HepG2 (cell line): Measurements from ENCODE around the gene TPO. TPM values are rescaled to one million over a fixed set of nuclear protein-coding genes. Genes with fewer than 3 reads are reported as not detected.

ENCODE experiments used
- ATAC-seq: fragments of 200-7000 bp; cut with Tn5 transposase; 3 replicates; pipeline ENCODE4 v1.9.1; 2020; ENCODE audit warnings: mild to moderate bottlenecking, moderate library complexity
- BruUV-seq: library from RNA; stranded (reverse); fragments of 400-500 nt; replicated peaks from 2 replicates; lab custom pipeline; 2021; lab: Mats Ljungman, UMichigan
- CTCF ChIA-PET: fragments of 300-600 bp; formaldehyde crosslinking; extraction: SDS; loops from one replicate; lab custom pipeline; 2021; ENCODE audit warnings: low total read pairs, inconsistent platforms, low intra/inter-chr PET ratio; lab: Yijun Ruan, JAX
- POLR2A ChIA-PET: fragments of 350-600 bp; sonication (Branson Sonifier 250); formaldehyde crosslinking; loops from one replicate; lab custom pipeline; 2020; ENCODE audit warnings: antibody characterized with exemption, inconsistent platforms; lab: Yijun Ruan, JAX
- DNase-seq: peaks from one replicate; pipeline ENCODE4 v3.0.0-alpha.2; 2015; ENCODE audit warnings: low spot score
- FAIRE-seq: peaks from 3 replicates; lab custom pipeline; 2011; peaks lifted over from hg19 to GRCh38; lab: Jason Lieb, UNC
- H2AFZ ChIP-seq: one replicate; pipeline ENCODE4 v1.6.1; 2011; ENCODE audit warnings: low read length, inconsistent platforms
- H3K27ac ChIP-seq: fragments of 300-600 bp; 3 replicates; pipeline ENCODE4 v1.8.0; 2011; ENCODE audit warnings: mixed run types, mild to moderate bottlenecking, mixed read lengths, low read length, inconsistent platforms; ENCODE audit not compliant: insufficient read depth; ENCODE audit errors: extremely low read length
- H3K27me3 ChIP-seq, 2 experiments: fragments of 200-600 bp in 1 of 2; 2 replicates in 1 of 2; 3 replicates in 1 of 2; pipeline versions ENCODE4 v1.6.0 to v1.8.0; 2011; ENCODE audit warnings: low read length in 2 of 2, mild to moderate bottlenecking in 2 of 2, moderate library complexity in 2 of 2, inconsistent platforms in 1 of 2; ENCODE audit not compliant: insufficient read depth in 2 of 2, control insufficient read depth in 1 of 2
- H3K36me3 ChIP-seq, 2 experiments: fragments of 200-600 bp in 1 of 2; replicated peaks in 1 of 2; 2 replicates in 1 of 2; 3 replicates in 1 of 2; pipeline versions ENCODE4 v1.5.1 to v1.8.0; 2011; ENCODE audit warnings: low read length in 2 of 2, inconsistent platforms in 1 of 2; ENCODE audit not compliant: insufficient read depth in 2 of 2, control insufficient read depth in 1 of 2
- H3K4me1 ChIP-seq: 2 replicates; pipeline ENCODE4 v1.5.1; 2012; ENCODE audit warnings: low read length, inconsistent platforms; ENCODE audit not compliant: insufficient read depth
- H3K4me2 ChIP-seq: 2 replicates; pipeline ENCODE4 v1.6.0; 2011; ENCODE audit warnings: low read depth, low read length, inconsistent platforms
- H3K4me3 ChIP-seq, 3 experiments: fragments of 200-600 bp in 1 of 3; sonication (generic), shearing (Covaris generic) in 1 of 3; replicated peaks in 1 of 3; 2 replicates each; pipeline ENCODE4 v1.5.1; 2011 to 2016; ENCODE audit warnings: low read length in 3 of 3, inconsistent platforms in 2 of 3, low read depth in 2 of 3, mild to moderate bottlenecking in 2 of 3, control low read depth in 1 of 3, mixed read lengths in 1 of 3; ENCODE audit not compliant: insufficient read depth in 1 of 3
- H3K79me2 ChIP-seq: one replicate; pipeline ENCODE4 v1.6.1; 2011; ENCODE audit warnings: low read length, inconsistent platforms; ENCODE audit not compliant: insufficient read depth
- H3K9ac ChIP-seq: 2 replicates; pipeline ENCODE4 v1.6.0; 2011; ENCODE audit warnings: mild to moderate bottlenecking, low read depth, low read length, inconsistent platforms; ENCODE audit not compliant: insufficient read depth
- H3K9me3 ChIP-seq: 2 replicates; pipeline ENCODE4 v1.5.1; 2012; ENCODE audit warnings: mild to moderate bottlenecking, low read length
- H4K20me1 ChIP-seq: 2 replicates; pipeline ENCODE4 v1.6.0; 2011; ENCODE audit warnings: inconsistent platforms, mild to moderate bottlenecking, low read length, moderate library complexity; ENCODE audit not compliant: insufficient read depth
- EED ChIP-seq: sonication (generic); formaldehyde crosslinking; IDR thresholded peaks from 2 replicates; pipeline ENCODE4 v1.5.0; 2020; ENCODE audit warnings: mild to moderate bottlenecking, missing genetic modification reagents
- FOXA1 ChIP-seq, 2 experiments: fragments of 450-650 bp in 1 of 2; sonication (generic) in 1 of 2; formaldehyde crosslinking in 1 of 2; IDR thresholded peaks; 2 replicates each; pipeline versions ENCODE4 v1.4.0 to v1.6.1; 2016 to 2020; ENCODE audit warnings: missing genetic modification reagents in 1 of 2
- KLF13 ChIP-seq: sonication (generic); formaldehyde crosslinking; IDR thresholded peaks from 2 replicates; pipeline ENCODE4 v1.4.0; 2020; ENCODE audit warnings: mild to moderate bottlenecking, missing genetic modification reagents
- KMT2B ChIP-seq: IDR thresholded peaks from 2 replicates; pipeline ENCODE4 v1.6.1; 2016; ENCODE audit warnings: missing genetic modification reagents, missing compliant biosample characterization
- MED1 ChIP-seq: sonication (generic); formaldehyde crosslinking; IDR thresholded peaks from 2 replicates; pipeline ENCODE4 v1.4.0; 2020; ENCODE audit warnings: missing genetic modification reagents
- NFIC ChIP-seq: IDR thresholded peaks from 2 replicates; pipeline ENCODE4 v1.6.1; 2012; ENCODE audit warnings: mild to moderate bottlenecking, low read length, inconsistent platforms
- NFRKB ChIP-seq: fragments of 450-650 bp; IDR thresholded peaks from 2 replicates; pipeline ENCODE4 v1.6.1; 2017
- PRPF4 ChIP-seq: fragments of 200-400 bp; formaldehyde crosslinking; IDR thresholded peaks from 2 replicates; pipeline ENCODE4 v1.6.1; 2016; ENCODE audit warnings: low read length, low read depth; ENCODE audit not compliant: poor library complexity, severe bottlenecking
- SRF ChIP-seq: IDR thresholded peaks from 2 replicates; pipeline ENCODE4 v1.6.1; 2011; ENCODE audit warnings: mild to moderate bottlenecking, low read depth, low read length, moderate library complexity
- TRIM24 ChIP-seq: sonication (generic); formaldehyde crosslinking; IDR thresholded peaks from 2 replicates; pipeline ENCODE4 v1.8.0; 2022; ENCODE audit warnings: mild to moderate bottlenecking, missing genetic modification reagents
- ZNF160 ChIP-seq: sonication (generic); formaldehyde crosslinking; IDR thresholded peaks from 2 replicates; pipeline ENCODE4 v1.8.0; 2022; ENCODE audit warnings: mild to moderate bottlenecking, inconsistent platforms, missing genetic modification reagents
- ZNF232 ChIP-seq: sonication (generic); formaldehyde crosslinking; IDR thresholded peaks from 2 replicates; pipeline ENCODE4 v1.4.0; 2020; ENCODE audit warnings: missing genetic modification reagents, borderline replicate concordance
- ZNF510 ChIP-seq: sonication (generic); formaldehyde crosslinking; IDR thresholded peaks from 2 replicates; pipeline ENCODE4 v1.4.0; 2020; ENCODE audit warnings: low read depth, mild to moderate bottlenecking, missing genetic modification reagents
- ZNF816 ChIP-seq: sonication (generic); formaldehyde crosslinking; IDR thresholded peaks from 2 replicates; pipeline ENCODE4 v1.8.0; 2022; ENCODE audit warnings: missing genetic modification reagents, mild to moderate bottlenecking, borderline replicate concordance
- WGBS: methylation state at CpG from one replicate; pipeline ENCODE4 v1.1.6; 2017; ENCODE audit warnings: low lambda C conversion rate; 5-methylcytosine and 5-hydroxymethylcytosine counted together
- in situ Hi-C: cut with HindIII; loops from 2 replicates; pipeline ENCODE4 v1.10.0; 2017; ENCODE audit warnings: low pct_unique_long_range_greater_than_20kb; ENCODE audit not compliant: extremely low pct_ligation_motif_present
- intact Hi-C: fragments of 100-400 bp; cut with micrococcal nuclease; formaldehyde crosslinking; loops from one replicate; pipeline ENCODE4 v1.10.0; 2022; ENCODE audit not compliant: unreplicated experiment
- polyA plus RNA-seq, 8 experiments: library from polyadenylated mRNA; depleted of rRNA in 3 of 8; stranded (reverse) in 7 of 8; unstranded in 1 of 8; fragments of >200 nt; fragmentation: Illumina TruSeq in 4 of 8; extraction: Trizol in 4 of 8; gene quantifications; 2 replicates each; pipeline versions ENCODE4 v1.2.1 to v1.2.3, GENCODE V29; 2011 to 2016; ENCODE audit warnings: low read depth in 4 of 8, missing spikeins in 1 of 8, mixed read lengths in 1 of 8; ENCODE audit not compliant: insufficient read depth in 1 of 8
- total RNA-seq, 5 experiments: library from RNA; depleted of rRNA; stranded (reverse); fragments of >200 nt; fragmentation: Illumina TruSeq; extraction: Trizol; gene quantifications; 2 replicates each; pipeline ENCODE4 v1.2.3, GENCODE V29; 2016; ENCODE audit warnings: low read depth in 1 of 5
- TF ChIP-seq, protein P1 (sequence below): sonication (generic); formaldehyde crosslinking; IDR thresholded peaks from 2 replicates; pipeline ENCODE4 v1.4.0; 2020; ENCODE audit warnings: missing genetic modification reagents, borderline replicate concordance
- TF ChIP-seq, protein P2 (sequence below): IDR thresholded peaks from 2 replicates; pipeline ENCODE4 v1.6.1; 2018; ENCODE audit warnings: missing genetic modification reagents
- TF ChIP-seq, protein P3 (sequence below): sonication (generic); formaldehyde crosslinking; IDR thresholded peaks from 2 replicates; pipeline ENCODE4 v1.4.0; 2020; ENCODE audit warnings: mild to moderate bottlenecking, missing genetic modification reagents
- TF ChIP-seq, protein P4 (sequence below): IDR thresholded peaks from 2 replicates; pipeline ENCODE4 v1.6.1; 2016

TPO gene
- total and polyA plus RNA-seq, 2 of the 13 experiments (the other 11 are each of a cell fraction or from before 2014, with no cell fraction given), result not detected

DNA sequence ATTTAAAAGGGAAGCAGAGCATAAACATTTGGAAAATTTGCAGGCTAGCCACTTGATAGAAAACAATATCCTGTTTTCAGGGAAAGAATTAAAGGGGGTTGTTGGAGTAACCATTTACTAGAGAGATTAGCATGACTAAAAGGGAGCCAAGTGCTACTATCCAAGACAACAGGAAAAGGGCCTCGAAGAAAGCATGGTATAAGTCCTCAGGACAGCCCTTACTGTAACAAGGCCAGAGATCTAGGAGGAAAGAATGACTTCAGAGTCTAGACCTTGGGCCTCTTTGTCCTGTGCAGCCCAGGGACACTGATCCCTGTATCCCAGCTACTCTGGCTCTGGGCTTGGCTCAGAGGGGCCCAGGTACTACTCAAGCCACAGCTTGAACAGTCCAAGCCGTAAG is 16.6 kb downstream of the TPO start (continued):
- TF ChIP-seq, protein P1, sequence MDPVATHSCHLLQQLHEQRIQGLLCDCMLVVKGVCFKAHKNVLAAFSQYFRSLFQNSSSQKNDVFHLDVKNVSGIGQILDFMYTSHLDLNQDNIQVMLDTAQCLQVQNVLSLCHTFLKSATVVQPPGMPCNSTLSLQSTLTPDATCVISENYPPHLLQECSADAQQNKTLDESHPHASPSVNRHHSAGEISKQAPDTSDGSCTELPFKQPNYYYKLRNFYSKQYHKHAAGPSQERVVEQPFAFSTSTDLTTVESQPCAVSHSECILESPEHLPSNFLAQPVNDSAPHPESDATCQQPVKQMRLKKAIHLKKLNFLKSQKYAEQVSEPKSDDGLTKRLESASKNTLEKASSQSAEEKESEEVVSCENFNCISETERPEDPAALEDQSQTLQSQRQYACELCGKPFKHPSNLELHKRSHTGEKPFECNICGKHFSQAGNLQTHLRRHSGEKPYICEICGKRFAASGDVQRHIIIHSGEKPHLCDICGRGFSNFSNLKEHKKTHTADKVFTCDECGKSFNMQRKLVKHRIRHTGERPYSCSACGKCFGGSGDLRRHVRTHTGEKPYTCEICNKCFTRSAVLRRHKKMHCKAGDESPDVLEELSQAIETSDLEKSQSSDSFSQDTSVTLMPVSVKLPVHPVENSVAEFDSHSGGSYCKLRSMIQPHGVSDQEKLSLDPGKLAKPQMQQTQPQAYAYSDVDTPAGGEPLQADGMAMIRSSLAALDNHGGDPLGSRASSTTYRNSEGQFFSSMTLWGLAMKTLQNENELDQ (CRISPR knock-in tag), result no peak
- TF ChIP-seq, protein P2, sequence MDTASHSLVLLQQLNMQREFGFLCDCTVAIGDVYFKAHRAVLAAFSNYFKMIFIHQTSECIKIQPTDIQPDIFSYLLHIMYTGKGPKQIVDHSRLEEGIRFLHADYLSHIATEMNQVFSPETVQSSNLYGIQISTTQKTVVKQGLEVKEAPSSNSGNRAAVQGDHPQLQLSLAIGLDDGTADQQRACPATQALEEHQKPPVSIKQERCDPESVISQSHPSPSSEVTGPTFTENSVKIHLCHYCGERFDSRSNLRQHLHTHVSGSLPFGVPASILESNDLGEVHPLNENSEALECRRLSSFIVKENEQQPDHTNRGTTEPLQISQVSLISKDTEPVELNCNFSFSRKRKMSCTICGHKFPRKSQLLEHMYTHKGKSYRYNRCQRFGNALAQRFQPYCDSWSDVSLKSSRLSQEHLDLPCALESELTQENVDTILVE (CRISPR knock-in tag), result no peak
- TF ChIP-seq ZNF510 (no peak), TRIM24 (no peak), SRF (no peak)
- TF ChIP-seq, protein P3, sequence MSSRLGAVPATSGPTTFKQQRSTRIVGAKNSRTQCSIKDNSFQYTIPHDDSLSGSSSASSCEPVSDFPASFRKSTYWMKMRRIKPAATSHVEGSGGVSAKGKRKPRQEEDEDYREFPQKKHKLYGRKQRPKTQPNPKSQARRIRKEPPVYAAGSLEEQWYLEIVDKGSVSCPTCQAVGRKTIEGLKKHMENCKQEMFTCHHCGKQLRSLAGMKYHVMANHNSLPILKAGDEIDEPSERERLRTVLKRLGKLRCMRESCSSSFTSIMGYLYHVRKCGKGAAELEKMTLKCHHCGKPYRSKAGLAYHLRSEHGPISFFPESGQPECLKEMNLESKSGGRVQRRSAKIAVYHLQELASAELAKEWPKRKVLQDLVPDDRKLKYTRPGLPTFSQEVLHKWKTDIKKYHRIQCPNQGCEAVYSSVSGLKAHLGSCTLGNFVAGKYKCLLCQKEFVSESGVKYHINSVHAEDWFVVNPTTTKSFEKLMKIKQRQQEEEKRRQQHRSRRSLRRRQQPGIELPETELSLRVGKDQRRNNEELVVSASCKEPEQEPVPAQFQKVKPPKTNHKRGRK (CRISPR knock-in tag), result no peak

DNA sequence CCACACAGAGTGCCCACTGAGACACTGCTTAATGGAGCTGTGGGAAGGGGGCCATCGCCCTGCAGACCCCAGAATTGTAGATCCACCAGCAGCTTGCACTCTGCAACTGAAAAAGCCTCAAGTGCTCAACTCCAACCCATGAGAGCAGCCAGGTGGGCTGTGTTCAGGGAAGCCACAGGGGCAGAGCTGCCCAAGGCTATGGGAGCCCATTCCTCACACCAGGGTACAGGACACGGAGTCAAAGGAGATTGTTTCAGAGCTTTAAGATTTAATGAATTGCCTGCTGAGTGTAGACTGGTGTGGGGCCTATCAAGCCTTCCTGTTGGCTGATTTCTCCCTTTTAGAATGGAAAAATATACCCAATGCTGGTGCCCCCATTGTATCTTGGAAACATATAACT is 17.2 kb downstream of the TPO start:
- no peak overlapping the region for H3K4me3 ChIP-seq
- in situ Hi-C loops, result no loop called here
- ChIA-PET CTCF (no interaction called here), POLR2A (no interaction called here)
- no peak overlapping the region for H3K9ac ChIP-seq
- no peak overlapping the region for H3K27ac ChIP-seq
- no peak for TF ChIP-seq ZNF232 (CRISPR knock-in tag)
- TF ChIP-seq KLF13 (CRISPR knock-in tag), result no peak
- TF ChIP-seq PRPF4, result no peak
- no peak for TF ChIP-seq MED1 (CRISPR knock-in tag)
- no peak for TF ChIP-seq ZNF160 (CRISPR knock-in tag)
- no peak for TF ChIP-seq KMT2B
- TF ChIP-seq NFIC, result no peak
- TF ChIP-seq NFRKB, result no peak
- no peak for TF ChIP-seq EED (CRISPR knock-in tag)
- TF ChIP-seq FOXA1 (IDR thresholded peaks at IDR 0.05), result no peak
- no peak for TF ChIP-seq FOXA1 (CRISPR knock-in tag; IDR thresholded peaks at IDR 0.05)
- no peak for TF ChIP-seq ZNF816
- TF ChIP-seq, protein P4, sequence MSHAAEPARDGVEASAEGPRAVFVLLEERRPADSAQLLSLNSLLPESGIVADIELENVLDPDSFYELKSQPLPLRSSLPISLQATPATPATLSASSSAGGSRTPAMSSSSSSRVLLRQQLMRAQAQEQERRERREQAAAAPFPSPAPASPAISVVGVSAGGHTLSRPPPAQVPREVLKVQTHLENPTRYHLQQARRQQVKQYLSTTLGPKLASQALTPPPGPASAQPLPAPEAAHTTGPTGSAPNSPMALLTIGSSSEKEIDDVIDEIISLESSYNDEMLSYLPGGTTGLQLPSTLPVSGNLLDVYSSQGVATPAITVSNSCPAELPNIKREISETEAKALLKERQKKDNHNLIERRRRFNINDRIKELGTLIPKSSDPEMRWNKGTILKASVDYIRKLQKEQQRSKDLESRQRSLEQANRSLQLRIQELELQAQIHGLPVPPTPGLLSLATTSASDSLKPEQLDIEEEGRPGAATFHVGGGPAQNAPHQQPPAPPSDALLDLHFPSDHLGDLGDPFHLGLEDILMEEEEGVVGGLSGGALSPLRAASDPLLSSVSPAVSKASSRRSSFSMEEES (CRISPR knock-in tag), result no peak
- FAIRE-seq, result no peak
- no peaks in the 10 kb centered on the region for H3K36me3 ChIP-seq
- no peaks in the 10 kb centered on the region for H3K9me3 ChIP-seq
- no peaks in the 10 kb centered on the region; the same call in 1 of the 2 replicates for H4K20me1 ChIP-seq
- H3K79me2 ChIP-seq, result no peaks in the 10 kb centered on the region
- no TSS peak for BruUV-seq
- peaks cover 0 to 9% of the 10 kb centered on the region in 2 experiments; a peak in 1 of 5 replicates for H3K27me3 ChIP-seq
- no peak overlapping the region for H2AFZ ChIP-seq
- no peak for DNase-seq
- WGBS, result 8% methylated on average over 2 of the region's 2 CpGs
- no peak for ATAC-seq
- no peaks in the 10 kb centered on the region for H3K4me1 ChIP-seq
- no peak overlapping the region for H3K4me2 ChIP-seq
- intact Hi-C loops, result no loop called here
